SK-N-SH (cell line): ENCODE measurements around the gene SERINC2. TPM values are rescaled to one million over a fixed set of nuclear protein-coding genes. Genes with fewer than 3 reads are reported as not detected.

Experiments
- CTCF ChIA-PET: fragments of 300-600, 350-600 bp; formaldehyde crosslinking; extraction: SDS; loops from one replicate; lab custom pipeline; 2021; lab: Yijun Ruan, JAX
- POLR2A ChIA-PET: fragments of 350-600 bp; sonication (Branson Sonifier 250); formaldehyde crosslinking; extraction: SDS; loops from one replicate; lab custom pipeline; 2020; ENCODE audit warnings: antibody characterized with exemption, inconsistent platforms; lab: Yijun Ruan, JAX
- DNase-seq: peaks from one replicate; pipeline ENCODE4 v3.0.0; 2012
- H2AFZ ChIP-seq: fragments of 200-600 bp; sonication (generic); 2 replicates; pipeline ENCODE4 v1.8.1; 2016; ENCODE audit warnings: antibody characterized with exemption, mild to moderate bottlenecking, low read depth
- H3F3A ChIP-seq: fragments of 200-600 bp; sonication (generic); replicated peaks from 2 replicates; pipeline ENCODE3; 2016; ENCODE audit warnings: antibody characterized with exemption, mild to moderate bottlenecking; ENCODE audit not compliant: insufficient read depth
- H3K27ac ChIP-seq, 2 experiments: fragments of 200-500 bp in 1 of 2; fragments of 200-600 bp in 1 of 2; sonication (Bioruptor generic) in 1 of 2; sonication (generic), shearing (Covaris generic) in 1 of 2; 2 replicates each; pipeline versions ENCODE4 v1.5.1 to v1.6.1; 2014 to 2016; ENCODE audit warnings: low read depth in 2 of 2, inconsistent platforms in 1 of 2, low read length in 1 of 2, mild to moderate bottlenecking in 1 of 2, mixed read lengths in 1 of 2
- H3K27me3 ChIP-seq: fragments of 200-600 bp; sonication (generic), shearing (Covaris generic); 2 replicates; pipeline ENCODE4 v1.6.1; 2016; ENCODE audit warnings: mixed run types; ENCODE audit not compliant: insufficient read depth
- H3K36me3 ChIP-seq, 2 experiments: fragments of 200-500 bp in 1 of 2; fragments of 200-600 bp in 1 of 2; sonication (Bioruptor generic) in 1 of 2; sonication (generic) in 1 of 2; replicated peaks in 1 of 2; 2 replicates each; pipeline versions ENCODE3 to v1.5.1; 2014 to 2016; ENCODE audit warnings: low read length in 1 of 2, mild to moderate bottlenecking in 1 of 2; ENCODE audit not compliant: insufficient read depth in 2 of 2, control insufficient read depth in 1 of 2
- H3K4me1 ChIP-seq, 2 experiments: fragments of 200-500 bp in 1 of 2; fragments of 200-600 bp in 1 of 2; sonication (Bioruptor generic) in 1 of 2; sonication (generic), shearing (Covaris generic) in 1 of 2; 2 replicates each; pipeline versions ENCODE4 v1.5.1 to v1.6.1; 2014 to 2016; ENCODE audit warnings: low read depth in 1 of 2, low read length in 1 of 2, mixed run types in 1 of 2; ENCODE audit not compliant: insufficient read depth in 2 of 2, control insufficient read depth in 1 of 2
- H3K4me2 ChIP-seq: fragments of 200-600 bp; sonication (generic), shearing (Covaris generic); 2 replicates; pipeline ENCODE4 v1.6.1; 2017; ENCODE audit warnings: mixed run types
- H3K4me3 ChIP-seq, 2 experiments: fragments of 200-500 bp in 1 of 2; fragments of 200-600 bp in 1 of 2; sonication (Bioruptor generic) in 1 of 2; sonication (generic), shearing (Covaris generic) in 1 of 2; 2 replicates each; pipeline versions ENCODE4 v1.5.1 to v1.8.1; 2014 to 2016; ENCODE audit warnings: low read depth in 2 of 2, inconsistent platforms in 1 of 2, low read length in 1 of 2, mild to moderate bottlenecking in 1 of 2, mixed read lengths in 1 of 2, moderate library complexity in 1 of 2
- H3K79me2 ChIP-seq: fragments of 200-600 bp; sonication (generic); 2 replicates; pipeline ENCODE4 v1.8.1; 2017; ENCODE audit warnings: mild to moderate bottlenecking; ENCODE audit not compliant: insufficient read depth
- H3K9ac ChIP-seq: fragments of 200-600 bp; sonication (generic); 2 replicates; pipeline ENCODE4 v1.6.1; 2017; ENCODE audit warnings: mixed run types
- H3K9me2 ChIP-seq: fragments of 200-600 bp; sonication (generic); 2 replicates; pipeline ENCODE4 v1.6.1; 2017; ENCODE audit warnings: mixed run types
- H3K9me3 ChIP-seq: fragments of 200-600 bp; sonication (generic); 2 replicates; pipeline ENCODE4 v1.6.1; 2017; ENCODE audit warnings: mixed run types, mild to moderate bottlenecking, moderate library complexity
- H4K20me1 ChIP-seq: fragments of 200-600 bp; sonication (generic); 2 replicates; pipeline ENCODE4 v1.6.1; 2017; ENCODE audit warnings: mild to moderate bottlenecking, mixed run types; ENCODE audit not compliant: insufficient read depth
- CHD2 ChIP-seq: fragments of 150-350 bp; IDR thresholded peaks from 2 replicates; pipeline ENCODE4 v1.6.1; 2018; ENCODE audit warnings: low read length; ENCODE audit not compliant: partially characterized antibody
- EZH2phosphoT487 ChIP-seq: fragments of 200-600 bp; sonication (generic); IDR thresholded peaks from 2 replicates; pipeline ENCODE4 v1.6.1; 2017; ENCODE audit warnings: low read depth, mixed run types, mild to moderate bottlenecking, antibody characterized with exemption, moderate library complexity, borderline replicate concordance
- FOXM1 ChIP-seq: IDR thresholded peaks from 2 replicates; pipeline ENCODE4 v1.4.0; 2012; ENCODE audit warnings: low read depth, mild to moderate bottlenecking
- MEF2A ChIP-seq: IDR thresholded peaks from 2 replicates; pipeline ENCODE4 v1.4.0; 2012; ENCODE audit warnings: low read depth, borderline replicate concordance
- MXI1 ChIP-seq: IDR thresholded peaks from 2 replicates; pipeline ENCODE4 v1.6.1; 2012; ENCODE audit warnings: mild to moderate bottlenecking, low read depth, low read length, improper control_type of control experiment
- REST ChIP-seq: IDR thresholded peaks from 2 replicates; pipeline ENCODE4 v1.6.1; 2012; ENCODE audit warnings: mild to moderate bottlenecking, low read depth, low read length, moderate library complexity
- SMC3 ChIP-seq: IDR thresholded peaks from 2 replicates; pipeline ENCODE4 v1.6.1; 2012; ENCODE audit warnings: low read depth, low read length, improper control_type of control experiment
- WGBS: methylation state at CpG from one replicate; pipeline ENCODE4 v1.1.6; 2017; ENCODE audit warnings: low lambda C conversion rate; 5-methylcytosine and 5-hydroxymethylcytosine counted together
- polyA plus RNA-seq, 3 experiments: library from polyadenylated mRNA; depleted of rRNA; stranded (reverse); fragments of >200 nt; gene quantifications; 2 replicates each; pipeline ENCODE4 v1.2.3, GENCODE V29; 2012

Gene SERINC2
- polyA plus RNA-seq, 1 of the 3 experiments (the other 2 are of a cell fraction) = 22.2 TPM

GRCh38 chr1:31483012-31483946 lies 70.3 kb downstream of the SERINC2 start:
- Histone ChIP-seq H2AFZ (no peak overlapping the region), H3K36me3 (no peaks in the 10 kb centered on the region), H3K4me3 (no peak overlapping the region), H4K20me1 (no peaks in the 10 kb centered on the region), H3K9me3 (no peaks in the 10 kb centered on the region), H3K27me3 (no peaks in the 10 kb centered on the region; the same call in 1 of the 2 replicates), H3K9ac (no peak overlapping the region), H3K4me1 (no peaks in the 10 kb centered on the region), H3K79me2 (no peaks in the 10 kb centered on the region)
- DNase-seq = no peak
- ChIA-PET POLR2A (no interaction called here), CTCF (no interaction called here)
- WGBS = 61% methylated on average over 13 of the region's 13 CpGs
- TF ChIP-seq CHD2 = no peak
- no peak for TF ChIP-seq FOXM1
- TF ChIP-seq EZH2phosphoT487 = no peak
- no peak for TF ChIP-seq MEF2A
- TF ChIP-seq MXI1 = no peak
- no peak for TF ChIP-seq REST
- TF ChIP-seq SMC3 = no peak
- TF ChIP-seq, all 33 proteins: peak for 0
- Histone ChIP-seq H3F3A (no peaks in the 10 kb centered on the region), H3K27ac (no peak overlapping the region), H3K9me2 (no peaks in the 10 kb centered on the region), H3K4me2 (no peak overlapping the region)

Other genes with a start within 250 kb of the SERINC2 start
- gene NKAIN1, start 173.3 kb upstream of the SERINC2 start, polyA plus RNA-seq (2012; rRNA removed) = 0.54 and 0.96 TPM in 2 replicates
- gene SNRNP40, start 116.4 kb upstream of the SERINC2 start, polyA plus RNA-seq (2012; rRNA removed) = 46.7 and 53.3 TPM in 2 replicates
- gene ZCCHC17, start 116.2 kb upstream of the SERINC2 start, polyA plus RNA-seq (2012; rRNA removed) = 25.8 and 33.8 TPM in 2 replicates
- gene FABP3, start 40.1 kb upstream of the SERINC2 start, polyA plus RNA-seq (2012; rRNA removed) = 0.08 TPM in 1 of 2 replicates, not detected in the other
- gene TINAGL1, start 163.3 kb downstream of the SERINC2 start, polyA plus RNA-seq (2012; rRNA removed) = 0.23 TPM in 1 of 2 replicates, not detected in the other
- gene HCRTR1, start 204.5 kb downstream of the SERINC2 start, polyA plus RNA-seq (2012; rRNA removed) = 0.03 TPM in 1 of 2 replicates, not detected in the other
- gene PEF1, start 231.7 kb downstream of the SERINC2 start, polyA plus RNA-seq (2012; rRNA removed) = 51.9 and 63.4 TPM in 2 replicates